GM12865 (cell line): ENCODE data around the gene ZFYVE19.

Source experiments
- DNase-seq: peaks from one replicate; pipeline ENCODE4 v3.0.0; 2010; ENCODE audit warnings: low read depth
- H3K4me3 ChIP-seq: 2 replicates; pipeline ENCODE4 v1.5.1; 2011; ENCODE audit warnings: mild to moderate bottlenecking, low read depth, low read length, control low read depth
- CTCF ChIP-seq: IDR thresholded peaks from 2 replicates; pipeline ENCODE4 v1.5.1; 2011; ENCODE audit warnings: low read length, control low read depth, low read depth, inconsistent platforms; ENCODE audit not compliant: insufficient read depth; ENCODE audit errors: missing control alignments

The ZFYVE19 gene

GRCh38 chr15:40838756-40839155 is 31.9 kb downstream of the ZFYVE19 start:
- H3K4me3 ChIP-seq: no peak overlapping the region
- TF ChIP-seq CTCF: no peak
- DNase-seq: no peak

- DNase-seq: no peak
- no peak overlapping the region for H3K4me3 ChIP-seq
- no peak for TF ChIP-seq CTCF
Measured at GRCh38 chr15:40841741-40842140, 34.9 kb downstream of the ZFYVE19 start.

- no peak overlapping the region for H3K4me3 ChIP-seq
- no peak for DNase-seq
- TF ChIP-seq CTCF: no peak
Measured at GRCh38 chr15:40843261-40843884, 36.5 kb downstream of the ZFYVE19 start.

GRCh38 chr15:40843885-40844695 is 37.2 kb downstream of the ZFYVE19 start, which contains the start of gene SPINT1:
TSS of gene SPINT1 (plus strand) at chr15:40844048. CDS start at chr15:40844555, 507 bp downstream.
- peak; percentile 29 for DNase-seq
- no peak for TF ChIP-seq CTCF
- peak within 1 kb of the TSS; percentile 54 for H3K4me3 ChIP-seq

GRCh38 chr15:40844696-40845030 is 37.8 kb downstream of the ZFYVE19 start:
- peak overlapping the region; percentile 54 for H3K4me3 ChIP-seq
- no peak for TF ChIP-seq CTCF
- DNase-seq: peak; percentile 29

GRCh38 chr15:40845036-40845435 is 38.1 kb downstream of the ZFYVE19 start:
- no peak for DNase-seq
- no peak for TF ChIP-seq CTCF
- H3K4me3 ChIP-seq: peak overlapping the region; percentile 54
